Ureter (tissue), 1 donor: ENCODE data around the gene DEFB132. TPM values are rescaled to one million over a fixed set of nuclear protein-coding genes. Genes with fewer than 3 reads are reported as not detected.
A peak's percentile ranks its signal among the peaks of the same experiment; 100 is the strongest.

ENCODE experiments used
- DNase-seq: peaks from one replicate; pipeline ENCODE4 v3.0.0-alpha.2; 2020; ENCODE audit warnings: low spot score
- total RNA-seq: library from RNA; stranded (reverse); gene quantifications from one replicate; pipeline ENCODE4 v1.2.4, GENCODE V29; 2023
- donor health status: DM: yes; HTN: yes; CAD: no.

The DEFB132 gene
- total RNA-seq, 1 donor from 2014 or later = not detected

GRCh38 chr20:263701-264100 is 6.2 kb downstream of the DEFB132 start:
- DNase-seq = no peak

DNA sequence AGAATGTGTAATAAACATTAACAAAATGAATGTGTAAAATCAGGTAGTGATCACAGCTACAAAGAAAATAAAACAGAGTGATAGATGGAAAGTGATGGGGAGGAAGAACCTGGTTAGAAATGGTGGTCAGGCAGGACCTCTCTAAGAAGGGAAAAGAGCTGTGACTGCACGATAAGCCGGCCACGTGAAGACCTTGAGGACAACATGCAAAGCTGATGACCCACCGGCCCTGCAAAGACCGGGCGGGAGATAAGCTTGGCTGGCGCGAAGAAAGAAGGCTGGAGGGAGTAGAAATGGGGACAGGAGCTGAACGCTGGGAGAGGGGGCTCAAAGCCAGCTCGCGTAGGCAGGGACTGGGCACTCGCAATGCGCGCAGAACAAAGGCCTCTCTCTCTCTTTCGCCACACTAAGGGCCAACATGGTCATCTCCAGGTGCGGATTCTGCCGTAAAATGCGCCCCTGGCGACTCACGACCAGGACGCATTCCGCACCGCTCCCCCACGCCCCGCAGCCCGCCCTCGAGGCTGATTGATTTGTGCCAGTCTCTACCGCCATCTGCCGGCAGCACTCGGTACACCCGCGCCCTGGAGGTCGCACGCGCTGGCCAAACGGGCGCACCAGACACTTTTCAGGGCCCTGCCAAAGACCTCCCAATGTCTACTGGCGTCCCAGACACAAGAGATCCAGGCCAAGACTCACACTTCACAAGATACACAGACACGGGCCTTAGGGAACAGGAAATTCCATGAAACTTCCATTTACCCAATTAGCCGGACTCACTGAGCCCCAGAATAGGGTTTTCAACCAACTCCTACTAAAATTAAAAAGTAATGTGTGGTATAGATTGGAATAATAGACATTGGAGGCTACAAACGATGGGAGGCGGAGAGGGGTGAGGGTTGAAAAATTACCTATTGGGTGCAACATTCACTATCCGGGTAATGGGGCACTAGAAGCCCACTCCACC is 9.4 kb downstream of the DEFB132 start:
- peak; percentile 90 for DNase-seq

- no peak for DNase-seq
Measured at GRCh38 chr20:270517-270916, 13.0 kb downstream of the DEFB132 start.

- no peak for DNase-seq
Measured at GRCh38 chr20:271069-271468, 13.5 kb downstream of the DEFB132 start.

- no peak for DNase-seq
Measured at GRCh38 chr20:271528-271927, 14.0 kb downstream of the DEFB132 start.

GRCh38 chr20:272718-273117 is 15.2 kb downstream of the DEFB132 start:
- DNase-seq = no peak

DNA sequence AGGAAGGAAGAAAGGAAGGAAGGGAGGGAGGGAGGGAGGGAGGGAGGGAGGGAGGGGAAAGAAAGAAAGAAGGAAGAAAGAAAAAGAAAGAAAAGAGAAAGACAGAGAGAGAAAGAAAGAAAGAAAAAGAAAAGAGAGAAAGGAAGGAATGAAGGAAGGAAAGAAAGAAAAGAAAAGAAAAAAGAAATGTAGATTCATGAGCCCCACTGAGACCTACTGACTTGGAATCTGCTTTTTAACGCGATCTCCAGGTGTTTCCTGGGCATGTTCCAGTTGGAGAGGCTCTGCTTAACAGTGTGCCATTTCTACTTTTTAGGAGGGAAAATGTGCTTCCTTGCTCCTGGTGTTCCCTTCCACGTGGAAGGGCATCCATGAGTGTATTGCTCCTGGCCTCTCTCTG is 16.4 kb downstream of the DEFB132 start:
- no peak for DNase-seq

GRCh38 chr20:275791-276190 is 18.3 kb downstream of the DEFB132 start:
- DNase-seq = peak; percentile 24

DNA sequence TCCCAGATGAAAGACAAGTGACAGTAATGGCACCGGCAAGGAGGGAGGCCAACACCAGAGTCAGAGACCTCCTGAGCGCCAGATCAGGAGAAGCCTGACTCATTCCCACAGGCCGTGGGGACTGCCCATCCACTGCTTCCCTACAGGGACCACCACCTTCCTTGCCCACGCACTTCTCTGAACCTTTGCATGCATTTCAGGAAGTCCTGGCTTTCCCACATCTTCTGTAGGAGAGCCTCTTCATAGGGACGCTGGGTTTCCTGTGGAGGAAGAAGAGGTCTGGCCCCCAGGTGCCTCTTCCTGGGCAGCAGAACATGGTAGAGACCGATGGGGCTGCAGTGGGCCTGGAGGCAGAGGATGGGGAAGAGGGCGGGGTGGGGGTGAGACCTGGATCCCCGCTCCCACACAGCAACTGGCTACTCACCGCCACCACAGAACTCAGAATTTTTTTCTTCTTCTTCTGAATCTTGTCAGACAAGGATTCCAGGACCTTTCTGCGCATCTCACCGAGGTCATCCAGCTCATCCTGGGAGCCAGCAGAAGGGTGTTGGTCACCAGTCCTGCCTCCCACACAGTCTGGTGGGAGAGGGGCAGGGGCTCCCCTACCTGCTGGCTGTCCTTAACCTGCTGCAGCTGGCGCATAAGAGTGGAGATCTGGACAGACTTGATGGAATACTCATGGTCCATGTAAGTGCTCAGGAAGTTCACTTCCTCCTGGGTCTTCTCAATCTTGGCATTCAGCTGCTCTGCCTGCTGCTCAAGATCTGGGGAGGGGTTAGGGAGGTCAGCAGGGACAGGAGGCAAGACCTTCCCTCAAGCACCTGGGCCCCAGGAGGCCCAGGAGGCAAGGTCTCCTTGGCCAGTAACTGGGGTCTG is 19.3 kb downstream of the DEFB132 start:
- DNase-seq = no peak

DNA sequence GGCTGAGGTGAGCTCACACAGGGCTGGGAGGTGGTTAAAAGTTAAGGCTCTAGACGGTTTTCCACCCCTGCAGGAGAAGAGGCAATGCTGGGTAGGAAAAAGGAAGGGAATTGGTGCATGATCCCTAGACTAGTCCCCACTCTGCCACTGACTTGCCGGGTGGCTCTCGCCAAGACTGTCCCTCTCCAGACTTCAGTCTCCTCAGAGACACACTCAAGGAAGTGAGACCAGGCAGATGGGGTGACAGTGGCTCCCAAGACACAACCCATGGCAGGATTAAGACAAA is 19.9 kb downstream of the DEFB132 start:
- no peak for DNase-seq

DNA sequence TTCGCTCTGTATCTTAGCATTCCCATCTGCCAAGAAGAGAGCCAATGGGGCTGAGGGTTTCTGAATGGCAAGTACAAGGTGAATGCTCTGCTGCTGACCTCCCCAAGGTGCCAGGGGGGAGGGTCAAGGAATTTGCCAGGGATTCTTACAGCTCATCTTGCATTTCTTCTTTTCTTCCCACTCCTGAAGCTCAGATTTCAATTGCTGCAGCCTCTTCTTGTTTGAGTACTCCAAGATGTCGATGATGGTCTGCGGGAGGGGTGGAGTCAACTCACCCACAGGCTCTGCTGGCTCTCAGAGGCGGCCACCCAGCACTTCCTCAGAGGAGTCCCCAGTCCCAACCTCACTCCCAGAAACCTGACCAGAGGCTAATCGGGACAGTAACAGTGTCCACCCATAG is 20.7 kb downstream of the DEFB132 start:
- DNase-seq = no peak

- peak; percentile 37 for DNase-seq
Measured at GRCh38 chr20:278607-279571, 21.4 kb downstream of the DEFB132 start.

GRCh38 chr20:284172-284571 is 26.6 kb downstream of the DEFB132 start:
- no peak for DNase-seq

DNA sequence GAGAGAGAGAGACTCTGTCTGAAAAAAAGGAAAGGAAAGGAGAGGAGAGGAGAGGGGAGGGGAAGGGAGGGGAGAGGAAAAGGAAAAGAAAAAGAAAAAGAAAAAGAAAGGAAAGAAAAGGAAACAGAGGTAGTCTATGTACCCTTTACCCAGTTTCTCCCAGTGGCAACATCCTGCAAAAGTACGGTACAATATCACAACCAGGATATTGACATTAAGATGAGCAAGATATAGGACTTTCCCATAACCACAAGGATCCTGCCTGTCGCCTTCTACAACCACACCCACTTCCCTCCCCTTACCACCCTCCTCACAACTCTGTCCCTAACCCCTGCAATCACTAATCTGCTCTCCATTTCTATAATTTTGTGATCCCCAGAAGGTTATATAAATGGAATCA is 29.0 kb downstream of the DEFB132 start:
- no peak for DNase-seq

DNA sequence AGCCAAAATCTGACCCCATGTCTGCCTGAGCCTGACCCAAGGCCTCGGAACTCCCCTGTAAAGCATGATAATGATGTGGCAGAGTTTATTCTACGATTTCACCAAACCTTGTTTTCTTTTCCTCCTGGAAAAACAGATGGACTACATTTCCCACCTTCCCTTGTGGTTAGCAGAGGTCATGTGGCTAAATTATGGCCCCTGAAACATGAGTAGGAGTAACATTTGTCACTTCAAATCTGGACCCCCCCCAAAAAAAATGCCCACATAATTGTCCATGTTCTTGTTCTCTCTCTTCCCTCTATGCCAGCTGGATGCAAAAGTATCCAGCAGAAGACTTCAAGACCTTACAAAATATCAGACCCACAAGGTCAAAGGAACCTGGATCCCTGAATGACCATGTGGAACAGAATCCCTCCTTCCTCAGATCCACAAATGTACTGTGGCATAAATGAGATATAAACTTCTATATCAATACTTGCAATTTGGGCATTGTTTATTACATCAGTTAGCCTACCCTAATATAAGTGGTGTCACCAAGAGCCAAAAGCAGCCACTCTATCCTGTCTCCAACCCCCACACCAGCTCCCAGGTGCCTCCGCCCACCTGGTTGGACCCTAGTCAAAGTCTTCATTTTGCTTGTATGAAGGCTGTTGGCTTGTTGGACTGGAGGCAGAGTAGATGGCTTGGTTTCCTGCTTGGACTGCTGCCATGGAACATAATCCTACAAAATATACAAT is 31.6 kb downstream of the DEFB132 start:
- no peak for DNase-seq

- DNase-seq = no peak
Measured at GRCh38 chr20:289693-290083, 32.2 kb downstream of the DEFB132 start.

- DNase-seq = peak; percentile 93
Measured at GRCh38 chr20:290084-290831, 32.7 kb downstream of the DEFB132 start, which contains the start of gene C20orf96. TSS of gene C20orf96 (minus strand) at chr20:290750. CDS start at chr20:290610, 140 bp downstream.

DNA sequence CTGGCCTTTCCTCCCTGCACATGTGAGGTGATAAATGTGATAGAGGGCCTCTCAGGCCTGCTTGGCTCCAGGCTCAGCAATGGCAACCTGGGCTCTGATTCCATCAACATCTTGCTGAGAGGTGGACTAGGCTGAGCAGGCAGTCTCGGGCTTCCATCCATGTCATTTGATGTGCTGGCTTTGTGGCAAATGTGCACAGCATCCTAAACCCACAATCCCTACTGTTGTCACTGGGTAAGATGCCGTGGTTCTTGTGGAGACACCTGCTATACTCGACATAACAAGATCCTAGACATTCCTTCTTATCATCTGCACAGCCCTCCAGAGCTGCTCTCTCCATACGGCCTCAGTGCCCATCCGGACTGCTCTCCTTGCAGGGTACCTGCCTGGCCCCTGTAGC is 37.1 kb downstream of the DEFB132 start:
- no peak for DNase-seq

GRCh38 chr20:295804-296203 is 38.3 kb downstream of the DEFB132 start:
- DNase-seq = no peak
